Natural killer cell treated with Interleukin-12 subunit alpha and Interleukin-12 subunit beta and Interleukin-15 and Interleukin-18, amount 100 ng/mL, for 72 hours (primary cell): ENCODE data around the gene IL5. TPM values are rescaled to one million over a fixed set of nuclear protein-coding genes. Genes with fewer than 3 reads are reported as not detected.
"Not testable (repeated sequence)": the region's sequence is repeated elsewhere in the genome, so short reads cannot be mapped to it uniquely, and the experiment has no call there.

Experiments
- ATAC-seq, 2 donors: fragments of 150-1000 bp; cut with Tn5 transposase in 1 of 2; sonication (Bioruptor Pico), chemical (Tn5 transposase) in 1 of 2; 2 replicates each; pipeline ENCODE4 v1.10.0; 2021
- DNase-seq: peaks from one replicate; pipeline ENCODE4 v3.0.0; 2022; ENCODE audit warnings: low spot score
- H3K27ac Mint-ChIP-seq, 2 donors: 1 replicate in 1 of 2; 2 replicates in 1 of 2; pipeline ENCODE4 v1.8.0; 2022; ENCODE audit warnings: mixed read lengths in 2 of 2, mild to moderate bottlenecking in 1 of 2, moderate library complexity in 1 of 2
- H3K27me3 Mint-ChIP-seq, 2 donors: 1 replicate in 1 of 2; 2 replicates in 1 of 2; pipeline ENCODE4 v1.8.0; 2022; ENCODE audit warnings: mixed read lengths in 2 of 2
- H3K36me3 Mint-ChIP-seq: one replicate; pipeline ENCODE4 v1.8.0; 2022; ENCODE audit warnings: mixed read lengths
- H3K4me1 Mint-ChIP-seq, 2 donors: 1 replicate in 1 of 2; 2 replicates in 1 of 2; pipeline ENCODE4 v1.8.0; 2022; ENCODE audit warnings: low read depth in 2 of 2, mixed read lengths in 2 of 2, mild to moderate bottlenecking in 1 of 2
- H3K4me3 Mint-ChIP-seq: one replicate; pipeline ENCODE4 v1.8.0; 2022; ENCODE audit warnings: mixed read lengths
- H3K9me3 Mint-ChIP-seq: 2 replicates; pipeline ENCODE4 v1.8.0; 2022; ENCODE audit warnings: mixed read lengths
- total RNA-seq, 2 donors: library from RNA; stranded (reverse); gene quantifications; one replicate each; pipeline ENCODE4 v1.2.3, GENCODE V29; 2022

The IL5 gene
- total RNA-seq, 2 donors from 2014 or later: 7.2 to 9.5 TPM

DNA sequence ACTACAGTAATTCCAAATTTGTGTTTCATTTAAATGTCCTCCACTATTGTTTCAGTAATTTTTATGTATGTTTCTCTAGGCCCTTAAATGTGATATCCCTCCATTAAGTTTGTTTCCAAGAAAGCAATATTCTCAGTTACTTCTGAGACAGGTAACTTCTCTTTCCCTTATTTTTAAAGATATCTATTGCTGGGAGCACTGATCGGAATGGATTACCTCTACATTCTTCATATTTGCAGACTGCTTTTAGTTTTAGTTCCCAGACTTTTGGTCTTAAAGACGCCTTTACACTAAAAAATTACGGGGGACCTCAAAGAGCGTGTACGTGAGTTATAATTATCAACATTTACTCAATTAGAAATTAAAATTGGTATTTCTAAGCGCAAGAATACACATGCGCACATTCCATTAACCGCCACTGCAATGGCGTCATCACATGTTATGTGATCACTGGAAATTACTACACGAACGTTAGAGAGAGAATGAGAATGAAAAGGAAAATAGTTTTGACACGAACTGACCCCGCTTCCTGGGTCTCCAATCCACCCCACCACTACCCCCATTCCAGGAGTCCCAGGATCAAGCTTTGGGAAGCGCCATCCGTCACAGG lies 12.9 kb upstream of the IL5 start:
- H3K36me3 Mint-ChIP-seq: no peaks in the 10 kb centered on the region
- DNase-seq (no peak), ATAC-seq (no peak)
- H3K9me3 Mint-ChIP-seq: no peaks in the 10 kb centered on the region
- H3K4me1 Mint-ChIP-seq: peaks cover 21 to 23% of the 10 kb centered on the region in 2 donors
- H3K27ac Mint-ChIP-seq: peak overlapping the region; percentile 94 to 96
- peak overlapping the region; percentile 86 for H3K4me3 Mint-ChIP-seq
- no peaks in the 10 kb centered on the region for H3K27me3 Mint-ChIP-seq

DNA sequence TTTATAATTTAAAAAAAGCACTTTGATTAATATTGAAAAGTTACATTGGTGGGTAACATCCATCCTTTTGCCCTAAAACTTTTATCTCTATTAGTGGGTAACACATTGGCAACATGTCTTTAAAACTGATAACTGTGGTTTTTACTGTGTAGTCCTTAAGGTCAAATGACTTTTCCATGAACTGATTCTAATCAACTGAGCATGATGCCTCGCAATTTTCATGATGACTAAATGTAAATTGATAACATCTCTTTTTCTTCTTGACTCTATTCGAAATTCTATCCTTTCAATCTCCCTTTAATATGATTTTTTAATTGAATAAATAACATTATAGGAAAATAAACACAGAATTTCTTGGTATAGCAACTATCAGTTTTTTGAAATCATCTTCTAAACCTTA lies 6.3 kb upstream of the IL5 start:
- ATAC-seq (no peak), DNase-seq (no peak)
- Mint-ChIP-seq H3K27ac (no peak overlapping the region), H3K4me1 (peaks cover 4 to 9% of the 10 kb centered on the region in 2 donors), H3K27me3 (no peaks in the 10 kb centered on the region), H3K9me3 (no peaks in the 10 kb centered on the region), H3K36me3 (no peaks in the 10 kb centered on the region), H3K4me3 (no peak overlapping the region)

DNA sequence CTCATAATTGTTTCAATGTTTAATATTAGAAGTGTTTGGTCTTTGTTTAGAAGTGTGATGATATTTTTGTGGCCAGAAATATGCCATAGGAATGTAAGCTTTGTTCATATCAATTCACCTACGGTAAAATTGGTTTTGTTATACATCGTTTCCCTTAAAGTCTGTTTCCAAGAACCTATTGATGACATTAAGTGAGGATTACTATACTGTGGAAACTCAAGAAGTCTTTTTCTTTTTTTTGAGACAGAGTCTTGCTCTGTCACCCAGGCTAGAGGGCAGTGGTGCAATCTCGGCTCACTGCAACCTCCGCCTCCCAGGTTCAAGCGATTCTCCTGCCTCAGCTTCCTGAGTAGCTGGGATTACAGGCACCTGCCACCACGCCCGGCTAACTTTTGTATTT lies 5.5 kb upstream of the IL5 start:
- not testable (repeated sequence) for H3K27me3 Mint-ChIP-seq, H3K4me3 Mint-ChIP-seq, H3K9me3 Mint-ChIP-seq, ATAC-seq, H3K36me3 Mint-ChIP-seq, H3K27ac Mint-ChIP-seq, DNase-seq
- H3K4me1 Mint-ChIP-seq: peaks cover 8 to 15% of the 10 kb centered on the region in 2 donors

DNA sequence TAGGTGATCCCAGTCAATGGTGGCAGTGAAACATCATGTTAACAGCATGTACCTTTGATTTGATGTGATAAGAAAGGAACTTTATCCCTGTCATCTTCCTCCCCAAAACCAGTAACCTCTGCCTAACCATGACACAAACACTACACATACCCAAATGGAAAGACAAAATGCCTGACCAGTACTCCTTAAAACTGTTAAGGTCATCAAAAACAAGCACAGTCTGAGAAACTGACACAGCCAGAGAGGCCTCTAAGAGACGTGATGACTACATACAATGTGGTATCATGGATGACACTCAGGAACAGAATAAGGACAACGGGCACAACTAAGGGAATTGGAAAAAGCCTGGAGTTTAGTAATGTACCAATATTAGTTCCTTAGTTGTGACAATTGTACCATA lies 3.9 kb upstream of the IL5 start:
- Mint-ChIP-seq H3K4me3 (no peak overlapping the region), H3K9me3 (no peaks in the 10 kb centered on the region), H3K27ac (no peak overlapping the region), H3K36me3 (no peaks in the 10 kb centered on the region), H3K27me3 (no peaks in the 10 kb centered on the region), H3K4me1 (peaks cover 11 to 18% of the 10 kb centered on the region in 2 donors)
- DNase-seq: no peak
- no peak for ATAC-seq

DNA sequence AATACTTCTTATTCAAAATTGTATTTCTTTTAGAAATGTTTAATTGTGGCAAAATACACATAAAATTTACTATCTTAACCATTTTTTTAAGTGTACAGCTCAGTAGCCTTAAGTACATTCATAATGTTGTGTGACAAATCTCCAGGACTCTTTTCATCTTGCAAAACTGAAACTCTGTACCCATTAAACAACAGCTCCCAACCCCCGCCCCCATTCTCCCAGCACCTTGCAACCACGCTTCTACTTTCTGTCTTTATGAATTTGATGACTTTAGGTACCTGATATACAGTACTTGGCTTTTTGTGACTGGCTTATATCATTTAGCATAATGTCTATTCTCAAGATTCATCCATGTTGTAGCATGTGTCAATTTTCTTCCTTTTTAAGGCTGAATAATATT lies 2.8 kb upstream of the IL5 start:
- Mint-ChIP-seq H3K36me3 (no peaks in the 10 kb centered on the region), H3K27me3 (no peaks in the 10 kb centered on the region), H3K4me3 (peak overlapping the region; percentile 32), H3K9me3 (no peaks in the 10 kb centered on the region), H3K27ac (peak overlapping the region in 1 of 2 donors; percentile 43), H3K4me1 (peaks cover 11 to 18% of the 10 kb centered on the region in 2 donors)
- ATAC-seq (peak in 1 of 2 donors; percentile 64), DNase-seq (no peak)

DNA sequence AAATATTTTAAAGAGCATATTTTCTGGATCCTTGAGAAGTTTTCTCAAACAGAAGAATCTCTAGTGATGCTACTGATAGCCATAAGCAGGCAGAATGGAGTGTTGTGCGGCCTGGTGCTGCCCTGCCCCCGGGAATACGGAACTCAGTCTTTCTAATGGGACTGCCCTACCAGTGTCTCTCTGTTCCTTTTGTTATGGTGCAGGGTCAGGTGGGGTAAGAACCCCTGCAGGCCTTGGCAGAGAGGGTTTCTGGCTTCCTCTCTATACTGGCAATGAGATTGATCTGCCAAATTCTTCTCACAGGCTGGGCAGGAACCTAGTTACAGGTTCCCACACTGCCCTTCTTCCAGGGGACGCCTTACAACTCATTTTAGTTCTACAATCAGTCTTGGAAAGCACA lies 2.6 kb downstream of the IL5 start:
- H3K27ac Mint-ChIP-seq: no peak overlapping the region
- no peaks in the 10 kb centered on the region for H3K36me3 Mint-ChIP-seq
- H3K4me1 Mint-ChIP-seq: peaks cover 10 to 26% of the 10 kb centered on the region in 2 donors
- DNase-seq (no peak), ATAC-seq (no peak)
- no peaks in the 10 kb centered on the region for H3K27me3 Mint-ChIP-seq
- no peak overlapping the region for H3K4me3 Mint-ChIP-seq
- no peaks in the 10 kb centered on the region for H3K9me3 Mint-ChIP-seq

DNA sequence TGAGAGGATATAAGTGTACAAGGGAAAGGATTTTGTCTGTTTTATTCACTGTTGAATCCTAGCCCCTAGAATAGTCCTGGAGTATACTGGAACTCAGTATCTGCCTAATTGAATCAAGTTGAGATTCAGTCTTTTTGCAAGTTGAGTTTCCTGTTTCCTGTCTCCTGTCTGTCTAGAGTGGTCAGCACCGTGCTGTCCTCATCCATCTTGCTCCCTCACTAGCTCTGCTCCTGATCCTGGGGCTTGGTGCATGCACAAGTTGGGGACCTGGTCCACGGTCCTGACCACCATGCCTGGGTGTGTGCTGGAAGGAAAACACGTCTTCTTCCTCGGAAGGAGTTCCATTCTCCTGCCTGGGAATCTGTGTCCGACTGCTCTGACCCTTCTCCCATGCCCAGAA lies 3.2 kb downstream of the IL5 start:
- H3K36me3 Mint-ChIP-seq: no peaks in the 10 kb centered on the region
- no peaks in the 10 kb centered on the region for H3K9me3 Mint-ChIP-seq
- H3K27me3 Mint-ChIP-seq: no peaks in the 10 kb centered on the region
- DNase-seq (no peak), ATAC-seq (no peak)
- H3K27ac Mint-ChIP-seq: no peak overlapping the region
- H3K4me1 Mint-ChIP-seq: peaks cover 10 to 26% of the 10 kb centered on the region in 2 donors
- no peak overlapping the region for H3K4me3 Mint-ChIP-seq

DNA sequence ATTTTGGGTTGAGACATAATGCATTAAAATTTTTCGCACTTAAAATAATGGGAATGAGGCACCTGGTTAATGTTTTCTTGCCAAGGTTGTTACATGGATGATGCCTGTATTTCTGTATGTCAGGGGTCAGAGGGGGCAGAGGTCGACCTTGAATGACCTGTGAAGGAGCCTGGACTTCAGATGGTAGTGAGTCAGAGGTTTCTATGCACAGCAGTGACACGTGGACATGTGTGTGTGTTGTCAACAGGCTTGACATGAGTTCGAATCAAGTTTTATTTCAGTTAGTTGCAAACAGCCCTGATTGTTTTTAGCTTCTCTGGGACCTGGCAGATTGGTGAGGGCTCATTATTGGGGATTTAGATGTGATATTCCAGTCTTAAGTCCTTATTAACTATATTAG lies 3.6 kb downstream of the IL5 start:
- no peaks in the 10 kb centered on the region for H3K27me3 Mint-ChIP-seq
- no peaks in the 10 kb centered on the region for H3K9me3 Mint-ChIP-seq
- H3K27ac Mint-ChIP-seq: no peak overlapping the region
- no peaks in the 10 kb centered on the region for H3K36me3 Mint-ChIP-seq
- peaks cover 10 to 22% of the 10 kb centered on the region in 2 donors for H3K4me1 Mint-ChIP-seq
- no peak overlapping the region for H3K4me3 Mint-ChIP-seq
- no peak for DNase-seq
- no peak for ATAC-seq

DNA sequence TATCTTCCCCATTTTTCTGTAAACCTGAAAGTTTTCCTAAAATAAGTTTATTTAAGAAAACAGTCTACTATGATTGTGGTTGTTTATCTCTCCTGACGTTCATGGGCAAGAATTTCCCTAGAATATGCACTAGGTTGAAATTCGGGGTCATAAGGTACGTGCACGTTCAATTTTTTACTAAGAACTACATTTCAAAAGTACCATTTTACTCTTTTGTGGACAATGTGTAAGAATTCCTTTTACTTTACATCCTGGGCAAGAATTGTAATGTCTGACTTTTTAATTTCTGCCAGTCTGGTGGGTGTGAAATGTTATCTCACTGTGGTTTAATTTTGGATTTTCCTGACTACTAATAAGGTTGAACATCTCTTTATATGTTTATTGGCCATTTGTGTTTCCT lies 12.4 kb downstream of the IL5 start:
- H3K27me3 Mint-ChIP-seq: no peaks in the 10 kb centered on the region
- no peaks in the 10 kb centered on the region for H3K36me3 Mint-ChIP-seq
- H3K4me1 Mint-ChIP-seq: peaks cover 38 to 42% of the 10 kb centered on the region in 2 donors
- DNase-seq (no peak), ATAC-seq (peak; percentile 61 to 62)
- peak overlapping the region; percentile 65 for H3K4me3 Mint-ChIP-seq
- H3K27ac Mint-ChIP-seq: peak overlapping the region; percentile 74 to 80
- no peaks in the 10 kb centered on the region for H3K9me3 Mint-ChIP-seq

DNA sequence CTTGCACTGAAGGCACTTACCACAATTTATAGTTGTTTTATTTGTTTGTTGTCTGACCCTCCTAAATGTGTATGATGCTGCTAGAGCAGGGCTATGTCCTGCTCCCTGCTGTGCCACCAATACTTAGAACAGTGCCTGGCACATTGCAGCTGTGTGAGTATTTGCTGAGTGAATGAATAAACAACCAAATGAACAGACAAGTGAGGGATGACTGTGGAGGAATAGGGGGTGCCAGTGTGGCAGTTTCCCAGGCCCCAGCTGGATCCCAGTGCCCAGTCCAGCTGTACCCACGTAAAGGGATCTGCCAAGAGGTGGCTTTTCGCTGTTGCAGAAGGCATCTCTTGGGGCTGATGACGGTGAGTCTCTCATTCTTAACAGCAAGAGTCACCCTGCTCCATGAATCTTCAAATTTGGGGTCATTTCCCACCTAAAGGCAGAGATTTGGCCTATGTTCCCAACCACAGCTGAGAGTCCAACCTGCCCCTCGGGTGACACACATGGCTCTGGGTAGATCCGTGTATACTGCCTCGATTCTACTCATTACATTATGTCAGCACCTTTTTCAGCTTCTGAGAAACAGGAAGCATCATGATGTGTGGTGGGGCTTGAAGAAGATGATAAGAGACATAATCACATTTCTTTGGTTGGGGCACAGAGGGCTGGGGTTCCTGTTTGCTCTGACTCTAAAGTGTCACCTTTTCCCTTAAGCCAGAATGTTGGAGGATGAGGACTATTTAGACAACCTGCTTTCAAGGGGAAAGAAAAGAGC lies 14.3 kb downstream of the IL5 start:
- Mint-ChIP-seq H3K27ac (peak overlapping the region; percentile 2 to 68), H3K9me3 (no peaks in the 10 kb centered on the region), H3K4me1 (peaks cover 53 to 54% of the 10 kb centered on the region in 2 donors), H3K27me3 (no peaks in the 10 kb centered on the region), H3K4me3 (peak overlapping the region; percentile 40), H3K36me3 (no peaks in the 10 kb centered on the region)
- DNase-seq (no peak), ATAC-seq (peak; percentile 44 to 74)

DNA sequence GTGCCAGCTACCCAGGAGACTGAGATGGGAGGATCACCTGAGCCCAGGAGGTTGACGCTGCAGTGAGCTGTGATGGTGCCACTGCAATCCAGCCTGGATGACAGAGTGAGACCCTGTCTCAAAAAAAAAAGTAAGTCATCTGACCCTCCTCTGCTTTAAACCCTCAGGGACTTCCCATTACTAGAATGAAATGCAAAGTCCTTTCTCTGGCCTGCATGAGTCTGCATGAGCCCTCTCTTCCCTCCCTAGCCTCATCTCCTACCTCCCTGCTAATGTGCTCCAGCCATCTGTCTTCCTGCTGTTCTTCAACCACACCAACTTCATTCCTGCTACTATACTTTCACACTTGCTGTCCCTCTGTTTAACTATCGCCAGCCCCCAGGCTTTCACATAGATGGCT lies 15.3 kb downstream of the IL5 start:
- Mint-ChIP-seq H3K27ac (peak overlapping the region in 1 of 2 donors; percentile 2), H3K4me3 (no peak overlapping the region), H3K4me1 (peaks cover 53 to 54% of the 10 kb centered on the region in 2 donors), H3K36me3 (no peaks in the 10 kb centered on the region), H3K9me3 (no peaks in the 10 kb centered on the region), H3K27me3 (no peaks in the 10 kb centered on the region)
- no peak for DNase-seq
- ATAC-seq: no peak

DNA sequence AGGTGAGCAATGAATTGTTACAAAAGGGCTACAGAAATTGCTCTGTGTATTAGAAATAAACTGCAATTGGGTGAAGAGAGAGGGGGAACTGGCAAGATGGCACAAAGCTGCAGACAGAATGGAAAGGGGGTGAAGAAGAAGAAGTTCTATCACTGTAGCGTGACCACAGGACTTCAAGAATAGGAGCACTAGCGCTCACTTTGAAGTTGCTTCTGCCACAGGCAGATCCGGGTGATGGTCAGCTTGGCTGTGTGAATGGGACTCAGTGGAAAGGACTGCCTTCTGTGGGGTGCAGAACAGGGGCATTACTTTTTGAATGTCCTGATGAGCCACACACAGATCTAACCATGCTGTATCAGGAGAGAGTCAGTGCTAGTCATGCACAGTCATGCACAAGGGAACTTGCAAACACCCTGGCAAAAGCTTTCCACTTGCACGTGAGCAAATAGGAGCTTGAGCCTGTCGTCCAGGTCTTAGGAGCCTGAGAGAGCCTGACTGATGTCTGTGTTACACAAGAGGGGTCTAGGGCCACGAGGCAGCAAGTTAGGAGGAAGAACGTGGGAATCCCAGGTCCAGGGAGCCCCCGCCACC lies 16.3 kb downstream of the IL5 start:
- no peak for ATAC-seq
- DNase-seq: no peak
- no peaks in the 10 kb centered on the region for H3K9me3 Mint-ChIP-seq
- H3K27ac Mint-ChIP-seq: peak overlapping the region in 1 of 2 donors; percentile 84
- peaks cover 54 to 55% of the 10 kb centered on the region in 2 donors for H3K4me1 Mint-ChIP-seq
- H3K27me3 Mint-ChIP-seq: no peaks in the 10 kb centered on the region
- peaks cover 4% of the 10 kb centered on the region for H3K36me3 Mint-ChIP-seq
- no peak overlapping the region for H3K4me3 Mint-ChIP-seq

DNA sequence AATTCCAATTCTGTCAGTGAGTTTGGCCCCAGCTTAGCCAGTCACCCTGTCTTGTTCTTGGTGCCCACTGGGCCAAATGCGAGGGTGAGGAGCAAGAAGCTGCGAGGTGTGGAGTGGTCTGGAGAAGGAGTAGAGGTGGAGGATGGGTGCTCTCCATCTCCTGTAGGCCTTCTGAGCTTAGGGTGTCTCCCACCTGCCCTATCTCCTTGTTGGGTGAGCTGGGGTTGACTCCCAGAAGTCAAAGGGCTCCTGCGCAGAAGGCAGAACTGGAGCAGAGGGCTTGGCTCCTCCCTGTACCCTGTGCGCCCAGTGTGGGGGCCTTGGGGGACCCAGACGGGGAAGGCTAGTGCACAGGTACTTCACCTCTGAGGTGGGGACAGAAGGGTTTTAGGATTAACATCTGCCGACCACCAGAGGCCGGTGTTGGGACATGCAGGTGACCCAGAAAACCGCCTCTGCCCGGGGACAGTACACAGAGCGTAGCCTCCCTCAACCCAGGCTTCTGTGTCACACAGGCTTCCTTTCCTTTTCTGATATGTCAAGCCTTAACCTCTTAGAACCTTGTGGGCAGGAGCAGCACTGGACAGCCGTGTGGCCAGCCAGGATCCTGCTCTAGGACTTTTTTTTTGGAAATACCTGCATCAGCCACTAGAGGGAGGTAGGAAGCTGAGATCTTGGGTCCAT lies 16.9 kb downstream of the IL5 start:
- Mint-ChIP-seq H3K4me1 (peaks cover 50 to 52% of the 10 kb centered on the region in 2 donors), H3K27me3 (no peaks in the 10 kb centered on the region), H3K9me3 (no peaks in the 10 kb centered on the region), H3K27ac (peak overlapping the region; percentile 70 to 84), H3K36me3 (peaks cover 6% of the 10 kb centered on the region), H3K4me3 (no peak overlapping the region)
- peak; percentile 68 for DNase-seq
- ATAC-seq: peak; percentile 48 to 74

DNA sequence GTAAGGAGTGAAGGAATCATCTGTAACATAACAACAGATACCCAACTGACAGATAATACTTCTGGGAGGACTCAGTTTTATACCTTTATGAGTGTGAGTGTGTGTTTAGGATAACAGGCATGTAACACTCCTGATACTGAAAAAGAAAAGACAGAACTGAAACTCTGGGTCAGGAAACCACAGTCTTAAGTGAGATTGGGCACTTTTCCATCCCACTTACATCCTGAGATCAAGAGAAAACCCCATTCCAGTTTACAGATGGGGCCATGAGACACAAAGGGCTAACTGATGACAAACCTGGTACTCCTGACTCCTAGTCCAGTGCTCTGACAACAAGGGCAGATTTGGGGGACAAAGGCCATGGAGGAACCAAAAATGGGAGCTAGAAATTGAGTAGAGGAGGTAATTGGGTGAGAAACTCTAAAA lies 18.0 kb downstream of the IL5 start:
- peak overlapping the region; percentile 67 for H3K4me3 Mint-ChIP-seq
- ATAC-seq (peak; percentile 68 to 76), DNase-seq (no peak)
- H3K36me3 Mint-ChIP-seq: peaks cover 6% of the 10 kb centered on the region
- peak overlapping the region; percentile 70 to 84 for H3K27ac Mint-ChIP-seq
- peaks cover 44 to 50% of the 10 kb centered on the region in 2 donors for H3K4me1 Mint-ChIP-seq
- H3K9me3 Mint-ChIP-seq: no peaks in the 10 kb centered on the region
- no peaks in the 10 kb centered on the region for H3K27me3 Mint-ChIP-seq
